Esophagus squamous epithelium (tissue), 4 donors: ENCODE results near the gene LAMC3.

Experiments
- CTCF ChIP-seq, 6 experiments: fragments of 450-650 bp in 4 of 6; fragments of 200-600 bp in 2 of 6; sonication (generic) in 2 of 6; IDR thresholded peaks; one replicate each; pipeline ENCODE4 v1.5.1; 2016 to 2019; ENCODE audit warnings: antibody characterized with exemption in 6 of 6, mild to moderate bottlenecking in 4 of 6, moderate library complexity in 4 of 6
- POLR2A ChIP-seq, 4 donors: fragments of 450-650 bp; IDR thresholded peaks; one replicate each; pipeline ENCODE4 v1.6.1; 2017; ENCODE audit warnings: antibody characterized with exemption in 4 of 4, mild to moderate bottlenecking in 4 of 4, moderate library complexity in 3 of 4

GRCh38 chr9:131140550-131140949, 131.6 kb downstream of the LAMC3 start:
- TF ChIP-seq CTCF (IDR thresholded peaks at IDR 0.05) (no peak), POLR2A (IDR thresholded peaks at IDR 0.05) (no peak)
